NB4 (cell line): Measurements from ENCODE around the gene CENPX.
A peak's percentile ranks its signal among the peaks of the same experiment; 100 is the strongest.
"Not testable (repeated sequence)": the region's sequence is repeated elsewhere in the genome, so short reads cannot be mapped to it uniquely, and the experiment has no call there.

ENCODE experiments used
- DNase-seq: peaks from one replicate; pipeline ENCODE4 v3.0.0; 2010; ENCODE audit warnings: low read depth
- H3K4me3 ChIP-seq: one replicate; pipeline ENCODE4 v1.5.1; 2011; ENCODE audit warnings: mild to moderate bottlenecking, low read depth, low read length, moderate library complexity
- MYC ChIP-seq: IDR thresholded peaks from 2 replicates; pipeline ENCODE4 v1.6.1; 2011; ENCODE audit warnings: low read depth, low read length
- POLR2A ChIP-seq: IDR thresholded peaks from 2 replicates; pipeline ENCODE4 v1.6.1; 2011; ENCODE audit warnings: mild to moderate bottlenecking; ENCODE audit not compliant: insufficient read length; ENCODE audit errors: extremely low read depth
- TF ChIP-seq, protein P1 (sequence below): IDR thresholded peaks from 2 replicates; pipeline ENCODE4 v1.6.1; 2011; ENCODE audit warnings: low read depth, low read length
- TF ChIP-seq, protein P2 (sequence below): IDR thresholded peaks from one replicate; pipeline ENCODE4 v1.5.1; 2012; ENCODE audit warnings: low read depth, low read length

Gene CENPX

DNA sequence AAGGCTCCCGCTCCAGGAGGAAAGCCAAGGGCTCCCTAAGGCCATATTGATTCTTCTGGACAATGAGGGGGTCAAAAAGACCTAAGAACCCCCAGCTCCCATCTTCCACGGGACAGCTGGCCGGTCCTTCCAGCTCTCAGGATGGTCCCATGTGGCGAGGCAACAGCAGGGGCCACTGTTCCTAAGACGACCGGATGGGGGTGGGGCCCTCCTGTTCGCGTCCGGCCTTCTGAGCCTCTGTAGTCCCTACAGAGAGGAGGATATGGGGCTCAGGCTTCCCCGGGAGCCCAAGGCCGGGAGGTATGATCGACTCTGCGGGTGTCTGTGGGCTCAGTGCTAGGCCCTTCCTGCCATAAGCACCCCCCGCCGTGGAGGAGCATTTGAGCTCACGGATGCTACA lies 20.8 kb upstream of the CENPX start:
- no peak overlapping the region for H3K4me3 ChIP-seq
- TF ChIP-seq, protein P1, sequence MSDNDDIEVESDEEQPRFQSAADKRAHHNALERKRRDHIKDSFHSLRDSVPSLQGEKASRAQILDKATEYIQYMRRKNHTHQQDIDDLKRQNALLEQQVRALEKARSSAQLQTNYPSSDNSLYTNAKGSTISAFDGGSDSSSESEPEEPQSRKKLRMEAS: no peak
- TF ChIP-seq, protein P2, sequence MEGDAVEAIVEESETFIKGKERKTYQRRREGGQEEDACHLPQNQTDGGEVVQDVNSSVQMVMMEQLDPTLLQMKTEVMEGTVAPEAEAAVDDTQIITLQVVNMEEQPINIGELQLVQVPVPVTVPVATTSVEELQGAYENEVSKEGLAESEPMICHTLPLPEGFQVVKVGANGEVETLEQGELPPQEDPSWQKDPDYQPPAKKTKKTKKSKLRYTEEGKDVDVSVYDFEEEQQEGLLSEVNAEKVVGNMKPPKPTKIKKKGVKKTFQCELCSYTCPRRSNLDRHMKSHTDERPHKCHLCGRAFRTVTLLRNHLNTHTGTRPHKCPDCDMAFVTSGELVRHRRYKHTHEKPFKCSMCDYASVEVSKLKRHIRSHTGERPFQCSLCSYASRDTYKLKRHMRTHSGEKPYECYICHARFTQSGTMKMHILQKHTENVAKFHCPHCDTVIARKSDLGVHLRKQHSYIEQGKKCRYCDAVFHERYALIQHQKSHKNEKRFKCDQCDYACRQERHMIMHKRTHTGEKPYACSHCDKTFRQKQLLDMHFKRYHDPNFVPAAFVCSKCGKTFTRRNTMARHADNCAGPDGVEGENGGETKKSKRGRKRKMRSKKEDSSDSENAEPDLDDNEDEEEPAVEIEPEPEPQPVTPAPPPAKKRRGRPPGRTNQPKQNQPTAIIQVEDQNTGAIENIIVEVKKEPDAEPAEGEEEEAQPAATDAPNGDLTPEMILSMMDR: no peak
- TF ChIP-seq POLR2A: no peak
- no peak for TF ChIP-seq MYC
- no peak for DNase-seq

GRCh38 chr17:82042649-82043048 lies 20.0 kb upstream of the CENPX start:
- no peak for DNase-seq
- TF ChIP-seq POLR2A (no peak), MYC (no peak)
- TF ChIP-seq, protein P1: no peak
- TF ChIP-seq, protein P2: no peak
- H3K4me3 ChIP-seq: no peak overlapping the region

DNA sequence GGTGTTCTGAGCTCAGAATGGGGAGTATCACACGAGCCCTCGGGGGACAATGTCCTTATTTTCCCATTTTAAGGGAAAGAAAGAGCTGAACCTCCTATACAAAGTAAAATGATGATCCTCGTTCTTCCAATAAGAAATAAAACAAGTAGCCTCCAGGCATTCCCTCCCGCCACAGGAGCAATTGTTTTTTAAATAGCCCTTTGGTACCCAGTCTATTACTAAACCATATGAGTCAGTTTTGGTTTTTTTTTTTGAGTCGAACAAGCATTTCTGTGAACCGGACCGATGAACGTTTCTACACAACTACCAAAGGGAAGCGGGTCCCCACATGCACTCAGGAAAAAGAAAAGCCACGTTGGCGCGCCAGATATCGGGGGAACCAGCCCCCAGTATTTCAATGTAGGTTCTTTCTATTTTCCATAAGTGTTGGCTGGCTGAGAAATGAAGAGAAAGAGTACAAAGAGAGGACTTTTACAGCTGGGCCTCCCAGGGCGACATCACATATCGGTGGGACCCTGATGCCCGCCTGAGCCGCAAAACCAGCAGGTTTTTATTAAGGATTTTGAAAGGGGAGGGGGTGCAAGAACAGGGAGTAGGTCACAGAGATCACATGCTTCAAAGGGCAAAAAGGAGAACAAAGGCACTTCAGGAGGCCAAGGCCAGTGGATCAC lies 18.6 kb upstream of the CENPX start:
- no peak for DNase-seq
- H3K4me3 ChIP-seq: no peak overlapping the region
- TF ChIP-seq MYC (no peak), POLR2A (no peak)
- TF ChIP-seq, protein P1: no peak
- TF ChIP-seq, protein P2: no peak

- H3K4me3 ChIP-seq: no peak overlapping the region
- TF ChIP-seq, protein P2: no peak
- no peak for DNase-seq
Measured at GRCh38 chr17:82039695-82040299, 17.1 kb upstream of the CENPX start.

DNA sequence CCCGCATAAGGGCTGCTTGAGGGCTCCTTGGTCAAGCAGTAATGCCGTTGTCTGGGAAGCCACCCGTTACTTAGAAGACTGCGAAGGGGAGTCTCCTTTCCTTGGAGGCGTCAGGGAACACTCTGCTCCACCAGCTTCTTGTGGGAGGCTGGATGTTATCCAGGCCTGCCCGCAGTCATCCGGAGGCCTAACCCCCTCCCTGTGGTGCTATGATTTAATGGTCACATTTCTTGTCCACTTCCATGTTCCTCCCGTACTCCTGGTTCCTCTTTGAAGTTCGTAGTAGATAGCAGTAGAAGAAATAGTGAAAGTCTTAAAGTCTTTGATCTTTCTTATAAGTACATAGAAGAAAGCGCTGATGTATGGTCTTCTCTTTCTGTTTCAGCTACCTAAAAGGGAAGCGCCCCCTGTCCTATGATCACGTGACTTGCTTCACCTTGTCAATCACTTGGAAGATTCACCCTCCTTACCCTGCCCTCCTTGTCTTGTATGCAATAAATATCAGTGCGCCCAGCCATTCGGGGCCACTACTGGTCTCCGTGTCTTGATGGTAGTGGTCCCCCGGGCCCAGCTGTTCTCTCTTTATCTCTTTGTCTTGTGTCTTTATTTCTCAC lies 16.2 kb upstream of the CENPX start:
- not testable (repeated sequence) for DNase-seq

DNA sequence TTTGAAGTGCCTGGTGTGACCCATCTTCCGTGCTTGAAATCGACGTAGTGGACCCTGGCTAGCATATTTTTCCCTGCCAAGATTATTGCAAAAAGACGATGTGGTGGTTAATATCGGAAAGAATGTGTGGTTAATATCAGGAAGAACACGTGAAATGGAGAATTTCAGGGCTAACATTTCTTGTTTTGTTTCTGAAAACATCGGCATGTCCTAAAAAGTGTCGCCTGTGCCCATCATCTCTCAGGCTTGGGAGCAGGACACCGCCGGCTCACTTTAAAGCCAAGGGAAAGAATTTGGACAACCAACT lies 15.2 kb upstream of the CENPX start:
- DNase-seq: no peak
- TF ChIP-seq, protein P1: no peak
- TF ChIP-seq MYC: no peak
- TF ChIP-seq, protein P2: no peak
- peak overlapping the region; percentile 36 for H3K4me3 ChIP-seq

More for the DNA sequence above, 16.2 kb upstream of the CENPX start:
- H3K4me3 ChIP-seq: not testable (repeated sequence)
